ENCODE results near the gene MINDY1.

Gene MINDY1

GRCh38 chr1:151011154-151011850 is 4.6 kb upstream of the MINDY1 start:
- WGBS, 2 experiments (ENCODE audit: insufficient coverage in 2 of 2) = 94 to 100% methylated on average over 1 to 3 of the region's 4 CpGs
- H3K27ac ChIP-seq (ENCODE audit: low read depth, low read length, severe bottlenecking) = no peak overlapping the region
- H3K9me3 ChIP-seq (ENCODE audit: control insufficient read depth, low read length) = no peaks in the 10 kb centered on the region
- H3K36me3 ChIP-seq (ENCODE audit: control insufficient read depth, insufficient read depth, low read length) = peaks cover 2% of the 10 kb centered on the region
- peaks cover 7% of the 10 kb centered on the region for H3K4me1 ChIP-seq (ENCODE audit: control insufficient read depth, insufficient read depth, low read length, poor library complexity, severe bottlenecking)
- no peak overlapping the region for H3K4me3 ChIP-seq (ENCODE audit: extremely low read depth, insufficient read depth, low read length, poor library complexity, severe bottlenecking)

DNA sequence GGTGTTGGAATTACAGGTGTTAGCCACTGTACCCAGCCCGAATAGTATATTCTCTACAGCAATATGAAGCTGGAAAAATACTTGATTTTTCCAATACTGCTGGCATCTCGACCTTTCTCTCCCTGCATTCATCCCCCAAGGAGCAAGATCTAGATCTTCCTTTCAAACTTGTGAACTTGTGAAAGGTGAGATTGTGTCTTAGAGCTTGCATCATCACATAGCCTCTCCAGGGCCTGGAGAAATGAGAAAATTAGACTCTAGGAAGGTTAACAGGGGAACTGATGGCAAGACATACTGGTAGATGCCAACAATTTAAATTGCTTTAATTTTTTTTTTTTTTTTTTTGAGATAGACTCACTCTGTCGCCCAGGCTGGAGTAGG is 3.6 kb upstream of the MINDY1 start:
- Histone ChIP-seq H3K9me3 (ENCODE audit: control insufficient read depth, low read length) (no peaks in the 10 kb centered on the region), H3K36me3 (ENCODE audit: control insufficient read depth, insufficient read depth, low read length) (no peaks in the 10 kb centered on the region), H3K4me3 (ENCODE audit: extremely low read depth, insufficient read depth, low read length, poor library complexity, severe bottlenecking) (no peak overlapping the region), H3K27ac (ENCODE audit: low read depth, low read length, severe bottlenecking) (no peak overlapping the region), H3K4me1 (ENCODE audit: control insufficient read depth, insufficient read depth, low read length, poor library complexity, severe bottlenecking) (peaks cover 14% of the 10 kb centered on the region)
- WGBS, 2 experiments (ENCODE audit: insufficient coverage in 2 of 2) = 92% methylated on average over 2 of the region's 3 CpGs; no CpG with 5 or more reads in 1 of the 2 experiments

DNA sequence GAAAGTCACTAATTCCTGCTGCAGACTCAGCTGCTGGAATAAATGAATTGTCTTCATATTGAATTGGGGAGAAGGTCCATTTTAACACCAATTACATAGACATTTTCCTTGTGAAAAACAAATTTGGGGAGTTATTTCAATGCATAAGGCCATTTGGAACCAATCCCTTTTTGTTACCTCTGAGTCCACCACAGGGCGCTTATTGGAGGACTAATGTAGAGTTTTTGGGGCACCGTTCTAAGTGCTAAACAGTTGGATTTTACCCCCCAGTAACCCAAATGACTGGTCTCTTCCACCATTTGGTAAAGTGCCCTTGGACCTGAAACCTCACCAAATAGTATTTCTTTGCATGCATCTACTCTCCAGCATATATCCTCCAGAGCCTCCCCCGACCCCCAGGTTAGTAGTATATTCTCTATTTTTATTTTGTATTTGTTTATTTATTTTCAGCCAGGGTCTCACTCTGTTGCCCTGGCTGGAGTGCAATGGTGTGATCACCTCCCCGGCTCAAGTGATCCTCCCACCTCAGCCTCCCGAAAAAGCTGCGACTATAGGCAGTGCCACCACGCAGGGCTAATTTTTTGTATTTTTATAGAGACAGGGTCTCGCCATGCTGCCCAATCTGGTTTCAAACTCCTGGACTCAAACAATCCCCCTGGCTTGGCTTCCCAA is 3.1 kb upstream of the MINDY1 start:
- no peak overlapping the region for H3K4me3 ChIP-seq (ENCODE audit: extremely low read depth, insufficient read depth, low read length, poor library complexity, severe bottlenecking)
- no peak overlapping the region for H3K27ac ChIP-seq (ENCODE audit: low read depth, low read length, severe bottlenecking)
- peaks cover 15% of the 10 kb centered on the region for H3K4me1 ChIP-seq (ENCODE audit: control insufficient read depth, insufficient read depth, low read length, poor library complexity, severe bottlenecking)
- no peaks in the 10 kb centered on the region for H3K36me3 ChIP-seq (ENCODE audit: control insufficient read depth, insufficient read depth, low read length)
- 100% methylated on average over 4 to 6 of the region's 8 CpGs for WGBS, 2 experiments (ENCODE audit: insufficient coverage in 2 of 2)
- no peaks in the 10 kb centered on the region for H3K9me3 ChIP-seq (ENCODE audit: control insufficient read depth, low read length)

- 81 to 83% methylated on average over 2 of the region's 3 CpGs for WGBS, 2 experiments (ENCODE audit: insufficient coverage in 2 of 2)
- Histone ChIP-seq H3K27ac (ENCODE audit: low read depth, low read length, severe bottlenecking) (peak overlapping the region; percentile 55), H3K4me1 (ENCODE audit: control insufficient read depth, insufficient read depth, low read length, poor library complexity, severe bottlenecking) (peaks cover 15% of the 10 kb centered on the region), H3K36me3 (ENCODE audit: control insufficient read depth, insufficient read depth, low read length) (no peaks in the 10 kb centered on the region), H3K9me3 (ENCODE audit: control insufficient read depth, low read length) (no peaks in the 10 kb centered on the region), H3K4me3 (ENCODE audit: extremely low read depth, insufficient read depth, low read length, poor library complexity, severe bottlenecking) (peak overlapping the region; percentile 70)
Measured at GRCh38 chr1:151009206-151009587, 2.5 kb upstream of the MINDY1 start.

DNA sequence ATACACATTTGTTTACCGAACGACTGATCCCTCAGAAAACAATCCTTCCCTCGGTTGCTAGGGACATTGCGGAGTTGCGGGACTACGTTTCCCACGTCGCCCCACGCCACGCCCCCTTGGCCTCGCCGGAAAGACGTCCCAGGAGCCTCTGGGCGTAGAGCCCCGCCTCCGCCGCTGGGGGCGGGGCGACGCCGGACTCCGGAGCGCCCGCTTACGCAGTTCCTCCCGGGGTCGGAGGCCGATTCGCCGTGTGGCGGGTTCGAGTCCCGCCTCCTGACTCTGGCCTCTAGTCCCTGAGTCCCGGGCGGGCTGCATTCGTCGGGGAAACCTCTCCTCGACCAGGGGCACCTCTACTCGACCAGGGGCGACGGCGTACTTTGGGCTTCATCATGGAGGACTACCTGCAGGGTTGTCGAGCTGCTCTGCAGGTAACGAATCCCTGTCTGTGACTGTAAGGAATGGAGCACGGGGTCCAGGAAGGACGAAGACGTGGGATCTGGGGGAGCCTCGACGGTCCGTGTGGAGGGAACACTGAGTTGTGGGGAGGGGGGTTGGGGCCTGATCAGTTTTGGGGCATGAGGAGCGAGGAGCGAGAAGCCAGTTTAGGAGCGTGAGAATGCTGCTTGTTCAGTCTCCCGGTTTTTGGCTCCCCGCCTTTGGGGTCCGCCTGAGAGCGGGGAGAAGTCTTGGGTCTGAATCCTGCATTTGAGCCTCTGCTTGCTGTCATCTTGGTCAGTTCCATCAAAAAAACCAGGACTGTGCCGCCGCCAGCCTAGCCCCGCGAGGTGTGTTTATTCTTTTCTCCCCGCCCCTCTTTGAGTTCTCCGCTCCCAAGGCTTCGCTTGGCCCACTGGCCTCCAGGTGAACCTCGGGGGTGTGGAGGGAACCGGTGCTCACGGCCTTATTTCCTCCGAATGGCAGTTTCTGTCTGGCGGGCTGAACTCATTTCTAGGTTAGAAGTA is 1.8 kb upstream of the MINDY1 start, which contains the start of gene PRUNE1:
Gene PRUNE1 (plus strand): TSS at position 206 of the 962 bp plus-strand sequence. CDS start 184 bp downstream, at position 390.
- Histone ChIP-seq H3K27ac (ENCODE audit: low read depth, low read length, severe bottlenecking) (peak within 1 kb of the TSS; percentile 99), H3K9me3 (ENCODE audit: control insufficient read depth, low read length) (no peaks in the 10 kb centered on the region), H3K4me1 (ENCODE audit: control insufficient read depth, insufficient read depth, low read length, poor library complexity, severe bottlenecking) (peaks cover 15% of the 10 kb centered on the region)

GRCh38 chr1:151007853-151008243 is 1.1 kb upstream of the MINDY1 start:
- peak overlapping the region; percentile 99 for H3K27ac ChIP-seq (ENCODE audit: low read depth, low read length, severe bottlenecking)
- 43% methylated on average over 3 to 4 of the region's 4 CpGs for WGBS, 2 experiments (ENCODE audit: insufficient coverage in 2 of 2)
- no peaks in the 10 kb centered on the region for H3K9me3 ChIP-seq (ENCODE audit: control insufficient read depth, low read length)
- no peaks in the 10 kb centered on the region for H3K36me3 ChIP-seq (ENCODE audit: control insufficient read depth, insufficient read depth, low read length)
- no peak overlapping the region for H3K4me3 ChIP-seq (ENCODE audit: extremely low read depth, insufficient read depth, low read length, poor library complexity, severe bottlenecking)
- peaks cover 15% of the 10 kb centered on the region for H3K4me1 ChIP-seq (ENCODE audit: control insufficient read depth, insufficient read depth, low read length, poor library complexity, severe bottlenecking)

More for the DNA sequence above, 1.8 kb upstream of the MINDY1 start, which contains the start of gene PRUNE1:
- Histone ChIP-seq H3K36me3 (ENCODE audit: control insufficient read depth, insufficient read depth, low read length) (no peaks in the 10 kb centered on the region), H3K4me3 (ENCODE audit: extremely low read depth, insufficient read depth, low read length, poor library complexity, severe bottlenecking) (peak within 1 kb of the TSS; percentile 70)
- WGBS, 2 experiments (ENCODE audit: insufficient coverage in 2 of 2) = 2 to 4% methylated on average over 55 to 60 of the region's 69 CpGs

- WGBS, 2 experiments (ENCODE audit: insufficient coverage in 2 of 2) = 76% methylated on average over 2 of the region's 4 CpGs; no CpG with 5 or more reads in 1 of the 2 experiments
- H3K36me3 ChIP-seq (ENCODE audit: control insufficient read depth, insufficient read depth, low read length) = no peaks in the 10 kb centered on the region
- peaks cover 15% of the 10 kb centered on the region for H3K4me1 ChIP-seq (ENCODE audit: control insufficient read depth, insufficient read depth, low read length, poor library complexity, severe bottlenecking)
- peak overlapping the region; percentile 35 for H3K4me3 ChIP-seq (ENCODE audit: extremely low read depth, insufficient read depth, low read length, poor library complexity, severe bottlenecking)
- no peaks in the 10 kb centered on the region for H3K9me3 ChIP-seq (ENCODE audit: control insufficient read depth, low read length)
- H3K27ac ChIP-seq (ENCODE audit: low read depth, low read length, severe bottlenecking) = peak overlapping the region; percentile 99
Measured at GRCh38 chr1:151005729-151006319, 878 bp downstream of the MINDY1 start.

DNA sequence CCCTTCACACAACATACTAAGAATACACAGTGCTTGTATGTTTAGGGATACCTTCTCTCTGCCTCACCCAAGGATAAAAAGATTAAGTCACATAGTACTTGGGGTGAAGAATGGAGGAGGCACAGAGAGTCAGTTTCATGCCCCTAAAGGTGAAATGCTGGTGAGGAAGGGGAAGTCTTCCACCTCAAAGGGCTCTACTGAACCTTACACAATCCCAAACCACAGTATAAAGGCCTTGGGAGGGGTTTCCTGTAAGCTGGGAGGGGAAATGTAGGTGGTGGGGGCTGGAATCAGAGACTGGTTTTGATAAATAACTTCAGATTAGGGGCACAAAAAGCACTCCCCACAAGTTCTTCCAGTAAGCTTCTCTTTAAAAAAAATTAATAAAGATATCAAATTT is 3.5 kb downstream of the MINDY1 start:
- H3K27ac ChIP-seq (ENCODE audit: low read depth, low read length, severe bottlenecking) = no peak overlapping the region
- no peaks in the 10 kb centered on the region for H3K9me3 ChIP-seq (ENCODE audit: control insufficient read depth, low read length)
- no peaks in the 10 kb centered on the region for H3K36me3 ChIP-seq (ENCODE audit: control insufficient read depth, insufficient read depth, low read length)
- no peak overlapping the region for H3K4me3 ChIP-seq (ENCODE audit: extremely low read depth, insufficient read depth, low read length, poor library complexity, severe bottlenecking)
- H3K4me1 ChIP-seq (ENCODE audit: control insufficient read depth, insufficient read depth, low read length, poor library complexity, severe bottlenecking) = peaks cover 30% of the 10 kb centered on the region

GRCh38 chr1:151002611-151003010 is 4.1 kb downstream of the MINDY1 start:
- Histone ChIP-seq H3K4me3 (ENCODE audit: extremely low read depth, insufficient read depth, low read length, poor library complexity, severe bottlenecking) (no peak overlapping the region), H3K4me1 (ENCODE audit: control insufficient read depth, insufficient read depth, low read length, poor library complexity, severe bottlenecking) (peaks cover 25% of the 10 kb centered on the region), H3K27ac (ENCODE audit: low read depth, low read length, severe bottlenecking) (no peak overlapping the region), H3K36me3 (ENCODE audit: control insufficient read depth, insufficient read depth, low read length) (no peaks in the 10 kb centered on the region), H3K9me3 (ENCODE audit: control insufficient read depth, low read length) (no peaks in the 10 kb centered on the region)
- WGBS, 2 experiments (ENCODE audit: insufficient coverage in 2 of 2) = 78 to 100% methylated on average over 1 to 2 of the region's 2 CpGs

DNA sequence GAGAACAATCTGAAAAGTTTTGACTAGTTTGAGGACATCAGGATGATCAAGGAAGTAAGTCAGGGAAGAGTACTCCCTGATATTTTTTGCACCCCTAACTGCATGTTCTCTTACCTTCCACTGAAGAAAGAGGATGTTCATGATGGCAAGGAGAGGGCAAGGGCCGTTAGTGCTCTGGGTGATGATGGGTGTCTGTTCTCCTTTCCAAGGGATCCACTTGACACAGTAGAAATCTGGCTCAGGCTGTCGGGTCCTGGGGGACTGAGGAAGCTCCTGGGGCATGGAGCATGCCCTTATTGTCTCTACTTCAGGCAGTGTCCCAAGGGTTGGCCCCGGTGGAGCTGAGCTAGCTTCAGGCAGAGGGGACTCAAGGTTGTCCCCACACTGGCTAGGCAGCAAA is 4.7 kb downstream of the MINDY1 start:
- H3K4me3 ChIP-seq (ENCODE audit: extremely low read depth, insufficient read depth, low read length, poor library complexity, severe bottlenecking) = no peak overlapping the region
- H3K36me3 ChIP-seq (ENCODE audit: control insufficient read depth, insufficient read depth, low read length) = no peaks in the 10 kb centered on the region
- no peak overlapping the region for H3K27ac ChIP-seq (ENCODE audit: low read depth, low read length, severe bottlenecking)
- 100% methylated on average over 2 to 3 of the region's 3 CpGs for WGBS, 2 experiments (ENCODE audit: insufficient coverage in 2 of 2)
- peaks cover 23% of the 10 kb centered on the region for H3K4me1 ChIP-seq (ENCODE audit: control insufficient read depth, insufficient read depth, low read length, poor library complexity, severe bottlenecking)
- no peaks in the 10 kb centered on the region for H3K9me3 ChIP-seq (ENCODE audit: control insufficient read depth, low read length)

Measured in mesodermal cell (in vitro differentiated cells).